ENCODE measurements around the gene ALAS1. TPM values are rescaled to one million over a fixed set of nuclear protein-coding genes. Genes with fewer than 3 reads are reported as not detected.

ALAS1 gene
- total and polyA plus RNA-seq, 5 donors = 95.7 to 123 (median 119) TPM

DNA sequence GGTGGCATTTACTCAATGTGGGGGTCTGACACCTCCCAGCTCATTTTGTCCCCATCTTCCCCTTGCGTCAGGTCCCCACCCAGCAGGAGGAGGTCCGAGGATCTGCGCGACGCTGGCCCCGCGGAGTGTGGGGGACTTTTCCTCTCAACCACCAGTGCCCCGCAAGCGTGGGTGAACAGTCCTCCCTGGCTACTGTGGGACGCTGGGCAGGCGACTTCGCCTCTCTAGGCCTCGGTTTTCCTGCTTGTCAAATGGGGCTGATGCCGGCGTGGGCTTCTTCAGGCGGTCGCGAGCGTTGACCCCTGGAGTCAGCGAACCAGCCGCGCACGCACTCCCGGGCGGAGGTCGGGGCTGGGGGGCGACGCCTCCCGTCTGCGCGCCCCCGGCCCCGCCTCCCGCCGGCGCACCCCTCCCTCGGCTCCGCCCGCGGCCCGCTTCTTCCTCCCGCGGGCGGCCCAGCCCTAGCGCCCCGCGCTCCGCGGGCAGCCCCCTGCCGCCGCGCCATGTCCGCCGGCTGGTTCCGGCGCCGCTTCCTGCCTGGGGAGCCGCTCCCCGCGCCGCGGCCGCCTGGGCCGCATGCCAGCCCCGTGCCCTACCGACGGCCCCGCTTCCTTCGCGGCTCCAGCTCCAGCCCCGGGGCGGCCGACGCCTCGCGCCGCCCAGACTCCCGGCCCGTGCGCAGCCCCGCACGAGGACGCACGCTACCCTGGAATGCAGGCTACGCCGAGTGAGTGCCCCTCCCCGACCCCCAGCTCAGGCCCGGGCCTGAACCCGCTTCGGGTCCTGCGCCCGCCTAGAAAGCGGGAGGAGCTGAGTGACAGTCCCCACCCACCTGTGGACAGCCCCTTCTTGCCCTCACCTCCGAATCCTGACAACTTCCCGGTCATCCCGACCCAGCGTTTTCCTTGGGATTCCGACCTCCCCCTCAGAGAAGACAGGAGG lies 47.6 kb downstream of the ALAS1 start, which contains the start of gene PPM1M:
TSS of gene PPM1M (plus strand) at position 438 of the 942 bp plus-strand sequence. CDS start at position 504, 66 bp downstream.
- H3K4me3 ChIP-seq (ENCODE audit: low read length) = peak within 1 kb of the TSS; percentile 62
- peak; percentile 64 to 86 (median 84) for DNase-seq
- H3K9me3 ChIP-seq (ENCODE audit: control insufficient read depth, low read length) = no peaks in the 10 kb centered on the region
- intact Hi-C loops (cut with DNase I) = loop anchor here in 1 of 4 donors (5.0 kb wide), 1 partner anchor 37 kb away; no protein-coding TSS in a partner anchor
- H3K27me3 ChIP-seq (ENCODE audit: control insufficient read depth, insufficient read depth) = no peaks in the 10 kb centered on the region
- peak; percentile 61 to 68 for ATAC-seq
- WGBS = under 1% methylated on average over 98 of the region's 98 CpGs
- H3K27ac ChIP-seq (ENCODE audit: low read length) = peak within 1 kb of the TSS; percentile 67
- H3K4me1 ChIP-seq (ENCODE audit: control insufficient read depth, insufficient read depth, low read length) = no peaks in the 10 kb centered on the region

DNA sequence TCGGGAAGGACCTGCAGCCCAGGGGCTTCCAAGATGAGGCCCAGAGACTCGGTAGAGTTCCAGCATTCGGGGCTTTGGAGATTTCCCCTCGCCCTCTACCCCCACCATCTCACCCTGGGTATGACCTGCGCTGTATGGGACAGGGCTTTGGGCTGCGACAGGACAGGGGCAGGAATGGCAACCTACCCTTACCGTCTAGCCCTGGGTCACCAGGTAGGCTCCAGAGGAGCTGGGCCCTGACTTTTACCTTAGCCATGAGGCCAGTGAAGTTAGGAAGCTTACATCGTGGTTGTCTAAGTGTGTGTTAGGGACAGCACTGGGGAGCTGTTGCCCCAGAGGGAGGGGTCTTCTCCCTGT lies 48.3 kb downstream of the ALAS1 start:
- intact Hi-C loops (cut with DNase I) = loop anchor here in 1 of 4 donors (5.0 kb wide), 1 partner anchor 36 kb away; no protein-coding TSS in a partner anchor
- Histone ChIP-seq H3K4me3 (ENCODE audit: low read length) (peak overlapping the region; percentile 62), H3K27ac (ENCODE audit: low read length) (peak overlapping the region; percentile 67), H3K9me3 (ENCODE audit: control insufficient read depth, low read length) (no peaks in the 10 kb centered on the region), H3K27me3 (ENCODE audit: control insufficient read depth, insufficient read depth) (no peaks in the 10 kb centered on the region), H3K4me1 (ENCODE audit: control insufficient read depth, insufficient read depth, low read length) (no peaks in the 10 kb centered on the region)
- WGBS = 32% methylated on average over 8 of the region's 8 CpGs
- ATAC-seq (peak; percentile 1 to 2), DNase-seq (no peak)

DNA sequence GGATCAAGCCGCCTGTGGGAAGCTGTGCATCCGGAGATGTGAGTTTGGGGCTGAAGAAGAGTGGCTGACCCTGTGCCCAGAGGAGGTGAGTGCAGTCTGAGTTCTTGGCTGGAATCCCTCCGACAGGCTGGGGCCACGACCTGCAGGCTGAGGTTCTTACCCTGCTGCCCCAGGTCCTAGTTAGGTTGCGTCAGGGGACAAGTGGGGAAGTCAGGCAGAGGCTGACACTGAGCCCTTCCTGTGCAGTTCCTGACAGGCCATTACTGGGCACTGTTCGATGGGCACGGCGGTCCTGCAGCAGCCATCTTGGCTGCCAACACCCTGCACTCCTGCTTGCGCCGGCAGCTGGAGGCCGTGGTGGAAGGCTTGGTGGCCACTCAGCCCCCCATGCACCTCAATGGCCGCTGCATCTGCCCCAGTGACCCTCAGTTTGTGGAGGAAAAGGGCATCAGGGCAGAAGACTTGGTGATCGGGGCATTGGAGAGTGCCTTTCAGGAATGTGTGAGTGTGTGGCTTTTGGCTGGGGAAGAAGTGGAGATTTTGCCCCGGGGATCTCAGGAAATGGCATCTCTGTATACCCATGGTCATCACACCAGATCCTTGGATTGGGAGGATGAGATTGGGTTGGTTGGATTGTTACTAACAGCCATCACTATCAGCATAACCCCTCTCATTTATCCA lies 48.9 kb downstream of the ALAS1 start:
- no peaks in the 10 kb centered on the region for H3K27me3 ChIP-seq (ENCODE audit: control insufficient read depth, insufficient read depth)
- ATAC-seq (peak in 1 of 2 donors; percentile 7), DNase-seq (peak in 2 of 3 donors; percentile 57)
- no peak overlapping the region for H3K27ac ChIP-seq (ENCODE audit: low read length)
- no peak overlapping the region for H3K4me3 ChIP-seq (ENCODE audit: low read length)
- intact Hi-C loops (cut with DNase I) = loop anchor here in 1 of 4 donors (5.0 kb wide), 1 partner anchor 35 kb away; no protein-coding TSS in a partner anchor
- no peaks in the 10 kb centered on the region for H3K9me3 ChIP-seq (ENCODE audit: control insufficient read depth, low read length)
- 83% methylated on average over 14 of the region's 14 CpGs for WGBS
- no peaks in the 10 kb centered on the region for H3K4me1 ChIP-seq (ENCODE audit: control insufficient read depth, insufficient read depth, low read length)

DNA sequence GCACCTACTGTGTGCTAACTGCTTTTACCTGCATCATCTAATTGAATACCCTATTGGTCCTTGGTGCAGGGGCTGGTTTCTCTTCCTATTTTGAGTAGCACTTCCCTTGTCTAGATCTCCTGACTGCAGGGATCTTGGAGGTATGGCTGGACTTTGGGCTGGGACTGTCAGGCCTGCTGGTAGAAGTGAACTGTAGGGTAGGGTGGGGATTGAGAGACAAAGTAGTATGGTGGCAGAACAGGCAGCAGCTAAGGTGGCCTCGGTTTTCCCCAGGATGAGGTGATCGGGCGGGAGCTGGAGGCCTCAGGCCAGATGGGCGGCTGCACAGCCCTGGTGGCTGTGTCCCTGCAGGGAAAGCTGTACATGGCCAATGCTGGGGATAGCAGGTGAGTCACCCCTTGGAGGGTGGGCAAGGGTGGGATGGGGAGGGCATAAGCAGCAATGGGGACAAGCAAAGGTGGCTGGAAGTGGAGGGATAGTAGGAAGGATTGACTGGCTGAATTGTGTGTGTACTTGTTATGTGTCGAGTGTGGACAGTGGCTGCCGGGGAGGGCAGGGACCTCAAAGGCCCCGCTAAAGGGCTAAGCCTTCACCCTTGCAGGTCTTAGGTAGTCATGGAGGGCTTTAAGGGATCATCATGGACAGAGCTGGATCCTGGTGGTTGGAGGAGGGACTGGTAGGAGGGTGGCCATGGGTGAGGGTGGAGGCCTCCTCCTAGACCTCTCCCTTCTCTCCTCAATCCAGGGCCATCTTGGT lies 49.6 kb downstream of the ALAS1 start:
- Histone ChIP-seq H3K27ac (ENCODE audit: low read length) (no peak overlapping the region), H3K4me1 (ENCODE audit: control insufficient read depth, insufficient read depth, low read length) (no peaks in the 10 kb centered on the region), H3K9me3 (ENCODE audit: control insufficient read depth, low read length) (no peaks in the 10 kb centered on the region), H3K4me3 (ENCODE audit: low read length) (no peak overlapping the region), H3K27me3 (ENCODE audit: control insufficient read depth, insufficient read depth) (no peaks in the 10 kb centered on the region)
- intact Hi-C loops (cut with DNase I) = loop anchor here in 1 of 4 donors (5.0 kb wide), 1 partner anchor 35 kb away; no protein-coding TSS in a partner anchor
- ATAC-seq (no peak), DNase-seq (peak in 2 of 3 donors; percentile 37 to 62)
- 96% methylated on average over 7 of the region's 7 CpGs for WGBS

DNA sequence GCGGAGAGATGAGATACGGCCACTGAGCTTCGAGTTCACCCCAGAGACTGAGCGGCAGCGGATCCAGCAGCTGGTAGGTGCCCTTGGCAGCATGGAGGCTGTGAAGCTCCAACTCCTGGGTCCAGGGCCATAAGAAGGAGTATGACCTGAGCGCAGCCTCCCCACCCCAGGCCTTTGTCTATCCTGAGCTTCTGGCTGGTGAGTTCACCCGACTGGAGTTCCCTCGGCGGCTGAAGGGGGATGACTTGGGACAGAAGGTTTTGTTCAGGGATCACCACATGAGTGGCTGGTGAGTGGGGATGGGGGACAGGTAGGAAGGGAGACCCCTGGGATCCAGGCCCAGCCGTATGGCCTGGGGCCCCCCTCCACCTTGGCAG lies 50.2 kb downstream of the ALAS1 start:
- Histone ChIP-seq H3K9me3 (ENCODE audit: control insufficient read depth, low read length) (no peaks in the 10 kb centered on the region), H3K27me3 (ENCODE audit: control insufficient read depth, insufficient read depth) (no peaks in the 10 kb centered on the region), H3K4me3 (ENCODE audit: low read length) (no peak overlapping the region), H3K4me1 (ENCODE audit: control insufficient read depth, insufficient read depth, low read length) (no peaks in the 10 kb centered on the region), H3K27ac (ENCODE audit: low read length) (no peak overlapping the region)
- WGBS = 94% methylated on average over 10 of the region's 10 CpGs
- intact Hi-C loops (cut with DNase I) = loop anchor here in 1 of 4 donors (5.0 kb wide), 1 partner anchor 34 kb away; no protein-coding TSS in a partner anchor
- DNase-seq (peak in 2 of 3 donors; percentile 34 to 46), ATAC-seq (no peak)

DNA sequence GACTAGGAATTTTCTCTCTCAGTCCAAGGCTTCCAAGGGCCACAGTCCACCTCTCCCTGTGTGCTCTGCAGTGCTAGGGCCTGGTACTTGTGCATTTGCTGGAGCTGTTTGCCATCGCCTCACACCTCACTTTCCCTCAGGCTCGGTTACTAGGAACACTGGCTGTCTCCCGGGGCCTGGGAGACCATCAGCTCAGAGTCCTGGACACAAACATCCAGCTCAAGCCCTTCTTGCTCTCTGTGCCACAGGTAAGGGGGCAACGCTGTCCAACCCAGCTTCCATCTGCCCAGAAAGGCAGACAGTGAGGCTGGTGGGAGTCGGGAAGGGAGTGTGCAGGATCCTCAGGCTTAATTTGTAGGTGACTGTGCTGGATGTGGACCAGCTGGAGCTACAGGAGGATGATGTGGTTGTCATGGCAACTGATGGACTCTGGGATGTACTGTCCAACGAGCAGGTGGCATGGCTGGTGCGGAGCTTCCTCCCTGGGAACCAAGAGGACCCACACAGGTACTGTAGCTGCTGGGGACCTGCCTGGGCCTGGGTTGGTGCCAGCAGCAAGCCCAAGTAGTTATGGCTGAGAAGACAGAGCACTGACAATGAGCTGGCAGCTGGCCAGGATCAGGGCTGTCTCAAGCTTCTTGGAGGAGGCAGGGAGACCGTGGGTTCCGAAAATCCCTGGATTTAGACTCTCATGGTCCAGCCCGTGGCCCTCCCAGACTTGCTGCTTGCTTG lies 51.0 kb downstream of the ALAS1 start:
- Histone ChIP-seq H3K27ac (ENCODE audit: low read length) (no peak overlapping the region), H3K9me3 (ENCODE audit: control insufficient read depth, low read length) (no peaks in the 10 kb centered on the region), H3K27me3 (ENCODE audit: control insufficient read depth, insufficient read depth) (no peaks in the 10 kb centered on the region), H3K4me3 (ENCODE audit: low read length) (no peak overlapping the region), H3K4me1 (ENCODE audit: control insufficient read depth, insufficient read depth, low read length) (no peaks in the 10 kb centered on the region)
- intact Hi-C loops (cut with DNase I) = loop anchor here in 1 of 4 donors (5.0 kb wide), 1 partner anchor 33 kb away; no protein-coding TSS in a partner anchor
- ATAC-seq (no peak), DNase-seq (peak; percentile 64 to 83 (median 81))
- 66% methylated on average over 10 of the region's 10 CpGs for WGBS

DNA sequence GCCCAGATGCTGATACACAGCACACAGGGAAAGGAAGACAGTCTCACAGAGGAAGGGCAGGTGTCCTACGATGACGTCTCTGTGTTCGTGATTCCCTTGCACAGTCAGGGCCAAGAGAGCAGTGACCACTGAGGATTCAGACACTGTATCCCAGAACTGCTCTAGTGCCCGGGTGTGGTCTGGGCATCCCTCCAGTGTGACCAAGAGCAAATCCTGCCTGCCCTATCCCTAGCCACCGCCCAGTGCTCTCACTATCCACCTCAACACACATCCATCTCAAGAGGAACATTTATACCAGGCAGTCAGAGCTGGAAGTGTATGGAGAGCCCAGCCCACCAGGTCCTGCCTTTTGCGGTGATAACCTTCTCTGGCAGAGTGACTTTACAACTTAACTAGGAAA lies 51.7 kb downstream of the ALAS1 start:
- peak in 2 of 3 donors; percentile 14 to 50 for DNase-seq
- H3K4me1 ChIP-seq (ENCODE audit: control insufficient read depth, insufficient read depth, low read length) = no peaks in the 10 kb centered on the region
- no peak overlapping the region for H3K4me3 ChIP-seq (ENCODE audit: low read length)
- 79% methylated on average over 6 of the region's 6 CpGs for WGBS
- intact Hi-C loops (cut with DNase I) = loop anchor here in 1 of 4 donors (5.0 kb wide), 1 partner anchor 33 kb away; no protein-coding TSS in a partner anchor
- H3K9me3 ChIP-seq (ENCODE audit: control insufficient read depth, low read length) = no peaks in the 10 kb centered on the region
- no peaks in the 10 kb centered on the region for H3K27me3 ChIP-seq (ENCODE audit: control insufficient read depth, insufficient read depth)
- H3K27ac ChIP-seq (ENCODE audit: low read length) = no peak overlapping the region
- ATAC-seq = no peak

DNA sequence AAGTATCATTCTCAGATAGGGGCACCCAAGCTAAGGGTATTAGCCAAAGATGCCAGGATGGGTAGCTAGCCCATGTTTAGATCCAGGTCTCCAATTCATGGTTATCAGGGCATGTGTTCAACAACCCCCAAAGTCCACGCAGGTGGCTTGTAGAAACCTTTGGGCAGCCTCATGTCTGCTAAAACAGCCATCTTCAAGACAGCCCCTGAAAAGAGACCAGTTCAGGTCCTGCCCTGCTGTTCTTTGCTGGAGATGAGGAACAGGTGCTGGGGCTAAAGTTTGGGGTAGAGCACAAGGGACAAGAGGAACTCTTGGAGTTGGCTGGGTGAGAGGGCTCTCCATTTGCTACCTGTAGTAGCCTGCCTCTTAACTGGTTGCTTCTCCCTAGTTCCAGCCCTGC lies 52.2 kb downstream of the ALAS1 start:
- intact Hi-C loops (cut with DNase I) = no loop called here
- Histone ChIP-seq H3K9me3 (ENCODE audit: control insufficient read depth, low read length) (no peaks in the 10 kb centered on the region), H3K27me3 (ENCODE audit: control insufficient read depth, insufficient read depth) (no peaks in the 10 kb centered on the region), H3K4me1 (ENCODE audit: control insufficient read depth, insufficient read depth, low read length) (no peaks in the 10 kb centered on the region), H3K27ac (ENCODE audit: low read length) (no peak overlapping the region), H3K4me3 (ENCODE audit: low read length) (no peak overlapping the region)
- WGBS = 98% methylated on average over 1 of the region's 1 CpG
- DNase-seq (peak in 1 of 3 donors; percentile 12), ATAC-seq (no peak)

DNA sequence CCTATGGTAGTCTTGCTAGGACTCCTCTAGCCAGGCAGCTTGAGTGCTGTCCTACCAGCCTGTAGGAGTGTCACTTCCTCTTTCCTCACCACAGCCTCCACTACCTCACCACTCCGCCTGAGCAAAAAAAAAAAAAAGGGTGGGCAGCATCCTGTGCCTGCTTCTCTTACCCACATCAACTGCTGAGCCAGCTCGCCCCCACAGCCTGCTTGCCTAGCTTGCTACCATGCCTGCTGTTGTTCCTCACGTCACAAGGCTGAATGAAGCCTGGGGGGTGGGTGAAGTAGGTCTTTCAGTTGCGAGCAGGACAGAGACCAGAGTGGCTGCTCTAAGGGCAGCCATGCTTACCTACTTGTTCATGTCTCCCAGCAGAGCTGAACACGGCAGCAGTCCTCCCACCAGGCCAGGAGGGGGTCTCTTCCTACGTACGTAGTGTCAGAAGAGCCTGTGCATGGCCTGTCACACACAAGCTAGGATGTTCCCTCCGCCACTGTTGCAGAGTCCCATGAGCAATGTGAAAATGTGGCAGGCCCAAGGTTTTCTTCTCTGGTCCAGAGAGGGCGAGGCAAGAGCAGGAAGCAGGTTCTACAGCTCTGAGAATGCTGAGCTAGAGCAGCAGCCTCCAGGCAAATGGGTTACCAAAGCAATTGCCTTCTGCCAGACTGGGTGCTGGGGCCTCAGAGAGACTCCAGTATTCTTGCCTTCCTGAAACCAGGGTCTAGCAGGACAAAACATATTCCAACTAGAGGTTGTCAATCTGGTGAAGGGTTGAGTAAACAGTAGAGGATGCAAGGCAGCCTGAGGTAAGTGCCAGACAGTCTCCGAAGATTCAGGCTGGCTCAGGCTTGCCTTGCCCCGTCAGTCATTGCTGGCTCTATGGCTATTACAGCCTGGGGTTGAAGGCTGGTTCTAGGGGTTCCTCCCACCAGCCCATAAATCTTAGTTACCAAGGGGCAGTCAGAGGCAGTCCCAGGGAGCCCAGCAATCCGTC lies 55.6 kb downstream of the ALAS1 start:
- peak overlapping the region; percentile 3 for H3K27ac ChIP-seq (ENCODE audit: low read length)
- intact Hi-C loops (cut with DNase I) = no loop called here
- H3K27me3 ChIP-seq (ENCODE audit: control insufficient read depth, insufficient read depth) = no peaks in the 10 kb centered on the region
- DNase-seq (peak; percentile 43 to 80 (median 77)), ATAC-seq (peak; percentile 53 to 56)
- no peaks in the 10 kb centered on the region for H3K9me3 ChIP-seq (ENCODE audit: control insufficient read depth, low read length)
- no peak overlapping the region for H3K4me3 ChIP-seq (ENCODE audit: low read length)
- 69% methylated on average over 12 of the region's 12 CpGs for WGBS
- no peaks in the 10 kb centered on the region for H3K4me1 ChIP-seq (ENCODE audit: control insufficient read depth, insufficient read depth, low read length)
